Measurements from ENCODE around the gene ALG1.

The ALG1 gene

DNA sequence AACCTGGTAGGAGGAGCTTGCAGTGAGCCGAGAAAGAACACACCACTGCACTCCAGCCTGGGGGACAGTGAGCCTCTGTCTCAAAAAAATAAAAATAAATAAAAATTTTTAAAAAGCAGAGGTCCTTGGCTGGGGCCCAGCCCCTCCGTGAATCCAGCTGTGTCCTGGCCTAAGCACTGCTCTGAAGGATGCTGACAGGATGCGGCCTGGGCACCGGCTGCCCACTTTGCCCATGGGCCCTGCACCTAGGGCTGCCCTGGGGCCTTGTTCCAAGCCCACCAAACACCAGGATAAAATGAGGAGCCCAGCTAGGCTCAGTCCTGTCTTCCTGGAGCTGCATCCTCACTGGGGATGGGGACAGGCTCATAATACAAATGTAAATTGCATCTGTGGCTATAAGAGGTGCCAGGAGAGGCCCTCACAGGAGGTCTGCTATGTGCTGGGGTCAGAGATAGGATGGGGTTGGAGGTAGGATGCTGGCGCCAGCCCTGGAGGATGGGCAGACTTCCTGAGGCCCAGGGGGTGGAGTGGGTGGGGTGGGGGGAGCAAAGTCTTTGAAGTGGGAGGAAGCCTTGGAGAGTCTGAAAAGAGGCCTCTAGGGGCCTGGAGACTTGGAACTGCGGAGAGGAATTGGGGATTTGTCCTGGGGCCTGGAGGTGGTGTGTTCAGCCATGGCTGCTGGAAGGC, 12.1 kb upstream of the ALG1 start:
- in situ Hi-C loops (cut with MboI; ENCODE audit: low sequenced_read_pairs), result no loop called here
- no peaks in the 10 kb centered on the region for H3K36me3 ChIP-seq (replicated peaks)
- H3K4me3 ChIP-seq, result no peak overlapping the region
- H3K9me3 ChIP-seq, result no peaks in the 10 kb centered on the region
- no peak for DNase-seq (ENCODE audit: low spot score in 2 of 2)
- H3K4me1 ChIP-seq, result no peaks in the 10 kb centered on the region
- H3K27me3 ChIP-seq (ENCODE audit: low read depth), result peaks cover 12% of the 10 kb centered on the region

DNA sequence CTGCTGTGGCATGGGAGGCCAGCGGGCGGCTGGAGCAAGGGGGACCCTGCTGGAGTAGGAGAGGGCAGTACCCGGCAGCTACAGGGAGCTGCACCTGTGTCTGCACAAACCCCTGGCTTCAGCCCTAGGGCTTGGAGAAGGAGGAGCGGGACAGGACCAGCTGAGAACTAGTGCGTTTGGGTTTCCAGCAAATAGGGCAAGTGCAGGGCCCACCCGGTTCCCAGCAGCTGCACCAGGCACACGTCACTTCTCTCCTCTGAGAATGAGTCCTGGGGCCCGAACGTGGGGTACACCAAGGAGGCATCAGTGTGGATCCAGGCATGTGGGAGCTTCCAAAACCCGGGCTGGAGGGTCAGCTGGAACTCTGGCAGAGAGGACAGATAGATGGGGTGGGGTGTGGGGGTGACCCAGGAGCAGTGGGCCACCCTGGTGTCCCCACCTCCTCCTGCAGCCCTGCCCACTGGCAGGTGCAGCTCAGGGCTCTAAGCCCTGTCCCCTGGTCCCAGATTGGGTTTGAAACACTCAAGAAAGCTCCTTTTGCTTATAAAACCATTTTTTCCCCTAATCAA, 11.5 kb upstream of the ALG1 start:
- Histone ChIP-seq H3K4me1 (no peaks in the 10 kb centered on the region), H3K9me3 (no peaks in the 10 kb centered on the region), H3K4me3 (no peak overlapping the region), H3K36me3 (replicated peaks) (no peaks in the 10 kb centered on the region), H3K27me3 (ENCODE audit: low read depth) (peaks cover 18% of the 10 kb centered on the region)
- in situ Hi-C loops (cut with MboI; ENCODE audit: low sequenced_read_pairs), result no loop called here
- DNase-seq (ENCODE audit: low spot score in 2 of 2), result no peak

GRCh38 chr16:5062051-5062450, 9.6 kb upstream of the ALG1 start:
- in situ Hi-C loops (cut with MboI; ENCODE audit: low sequenced_read_pairs), result no loop called here
- no peaks in the 10 kb centered on the region for H3K9me3 ChIP-seq
- H3K36me3 ChIP-seq (replicated peaks), result no peaks in the 10 kb centered on the region
- no peak for DNase-seq (ENCODE audit: low spot score in 2 of 2)
- no peak overlapping the region for H3K4me3 ChIP-seq
- peaks cover 31% of the 10 kb centered on the region for H3K27me3 ChIP-seq (ENCODE audit: low read depth)
- no peaks in the 10 kb centered on the region for H3K4me1 ChIP-seq

DNA sequence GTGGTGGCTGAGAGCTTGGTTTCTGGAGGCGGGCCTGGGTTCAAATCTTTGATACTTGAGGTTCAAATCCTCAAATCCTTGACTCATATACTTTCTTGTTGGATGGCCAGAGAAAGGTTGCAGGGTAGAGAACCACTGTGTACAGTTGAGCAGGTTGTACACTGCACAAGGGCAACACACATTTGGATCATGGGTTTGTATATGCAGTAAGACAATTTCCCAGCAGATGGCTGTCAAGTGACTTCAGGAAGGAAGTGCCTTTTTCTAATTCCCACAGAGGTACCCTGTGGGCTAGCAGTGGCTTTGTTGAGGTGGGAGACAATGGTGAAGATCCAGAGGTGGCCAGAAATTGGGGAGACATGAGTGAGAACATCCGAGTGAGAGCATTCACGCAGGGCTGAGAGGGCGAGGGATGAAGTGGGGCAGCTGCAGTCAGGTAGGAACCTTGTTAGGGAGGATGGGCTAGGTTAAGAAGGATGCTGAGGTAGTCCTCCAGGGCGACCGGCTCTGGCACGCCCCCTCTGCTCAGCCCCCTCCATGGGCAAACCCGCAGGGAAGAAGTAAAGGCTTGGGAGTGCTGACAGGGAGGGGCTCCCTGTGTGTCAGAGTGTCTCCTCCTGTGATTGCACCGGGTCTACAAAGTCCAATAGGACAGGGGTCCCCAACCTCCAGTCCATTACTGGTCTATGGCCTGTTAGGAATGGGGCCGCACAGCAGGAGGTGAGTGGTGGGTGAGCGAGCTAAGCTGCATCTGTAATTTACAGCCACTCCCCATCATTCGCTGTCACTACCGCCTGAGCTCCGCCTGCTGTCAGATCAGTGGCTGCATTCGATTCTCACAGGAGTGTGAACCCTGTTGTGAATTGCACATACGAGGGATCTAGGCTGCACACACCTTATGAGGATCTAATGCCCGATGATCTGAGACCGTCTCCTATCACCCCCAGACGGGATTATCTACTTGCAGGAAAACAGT, 8.6 kb upstream of the ALG1 start:
- no peaks in the 10 kb centered on the region for H3K36me3 ChIP-seq (replicated peaks)
- H3K27me3 ChIP-seq (ENCODE audit: low read depth), result peaks cover 39% of the 10 kb centered on the region
- no peak overlapping the region for H3K4me3 ChIP-seq
- no peaks in the 10 kb centered on the region for H3K4me1 ChIP-seq
- DNase-seq (ENCODE audit: low spot score in 2 of 2), result no peak
- in situ Hi-C loops (cut with MboI; ENCODE audit: low sequenced_read_pairs), result no loop called here
- H3K9me3 ChIP-seq, result no peaks in the 10 kb centered on the region

- in situ Hi-C loops (cut with MboI; ENCODE audit: low sequenced_read_pairs), result no loop called here
- DNase-seq (ENCODE audit: low spot score in 2 of 2), result no peak
- H3K4me3 ChIP-seq, result no peak overlapping the region
- H3K9me3 ChIP-seq, result no peaks in the 10 kb centered on the region
- peaks cover 39% of the 10 kb centered on the region for H3K27me3 ChIP-seq (ENCODE audit: low read depth)
- H3K36me3 ChIP-seq (replicated peaks), result no peaks in the 10 kb centered on the region
- H3K4me1 ChIP-seq, result no peaks in the 10 kb centered on the region
Observed at GRCh38 chr16:5064915-5065314, 6.7 kb upstream of the ALG1 start.

GRCh38 chr16:5065326-5065725, 6.3 kb upstream of the ALG1 start:
- H3K27me3 ChIP-seq (ENCODE audit: low read depth), result peaks cover 39% of the 10 kb centered on the region
- in situ Hi-C loops (cut with MboI; ENCODE audit: low sequenced_read_pairs), result no loop called here
- DNase-seq (ENCODE audit: low spot score in 2 of 2), result no peak

DNA sequence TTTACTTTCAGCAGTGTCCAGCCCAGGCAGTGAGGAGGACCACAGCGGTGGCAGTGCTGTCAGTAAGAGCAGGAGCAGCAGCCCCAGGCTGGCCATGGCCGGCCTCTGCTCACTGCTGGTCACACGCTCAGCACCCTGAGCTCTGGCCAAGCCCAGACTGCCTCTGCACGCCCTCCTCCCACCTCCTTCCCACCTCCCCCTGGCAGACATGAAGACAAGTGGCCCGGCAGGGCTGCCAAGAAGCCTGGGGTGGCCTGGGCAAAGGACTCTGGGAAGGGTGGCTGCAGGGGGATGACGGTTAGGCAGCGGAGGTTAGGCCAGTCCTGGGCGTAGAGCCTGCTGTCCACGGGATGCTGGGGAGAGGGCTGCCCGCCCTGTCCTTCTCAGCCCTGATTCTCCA, 5.8 kb upstream of the ALG1 start, which contains the start of gene C16orf89:
TSS of gene C16orf89 (minus strand) at position 144 of the 400 bp plus-strand sequence. CDS start at position 96, 48 bp downstream.
- peaks cover 39% of the 10 kb centered on the region for H3K27me3 ChIP-seq (ENCODE audit: low read depth)
- in situ Hi-C loops (cut with MboI; ENCODE audit: low sequenced_read_pairs), result no loop called here
- no peaks in the 10 kb centered on the region for H3K36me3 ChIP-seq (replicated peaks)
- no peak for DNase-seq (ENCODE audit: low spot score in 2 of 2)
- no peaks in the 10 kb centered on the region for H3K4me1 ChIP-seq
- H3K9me3 ChIP-seq, result no peaks in the 10 kb centered on the region
- no peak within 1 kb of the TSS for H3K4me3 ChIP-seq

More at GRCh38 chr16:5065326-5065725, 6.3 kb upstream of the ALG1 start:
- Histone ChIP-seq H3K36me3 (replicated peaks) (no peaks in the 10 kb centered on the region), H3K4me3 (no peak overlapping the region), H3K4me1 (no peaks in the 10 kb centered on the region), H3K9me3 (no peaks in the 10 kb centered on the region)

GRCh38 chr16:5066511-5066910, 5.1 kb upstream of the ALG1 start:
- H3K36me3 ChIP-seq (replicated peaks), result no peaks in the 10 kb centered on the region
- peaks cover 39% of the 10 kb centered on the region for H3K27me3 ChIP-seq (ENCODE audit: low read depth)
- H3K4me1 ChIP-seq, result peaks cover 3% of the 10 kb centered on the region; the same call in 1 of the 2 replicates
- no peak for DNase-seq (ENCODE audit: low spot score in 2 of 2)
- no peaks in the 10 kb centered on the region for H3K9me3 ChIP-seq
- H3K4me3 ChIP-seq, result no peak overlapping the region
- in situ Hi-C loops (cut with MboI; ENCODE audit: low sequenced_read_pairs), result no loop called here

GRCh38 chr16:5069048-5069447, 2.6 kb upstream of the ALG1 start:
- DNase-seq (ENCODE audit: low spot score in 2 of 2), result no peak
- H3K4me3 ChIP-seq, result no peak overlapping the region
- H3K9me3 ChIP-seq, result no peaks in the 10 kb centered on the region
- H3K36me3 ChIP-seq (replicated peaks), result no peaks in the 10 kb centered on the region
- peaks cover 3% of the 10 kb centered on the region; the same call in 1 of the 2 replicates for H3K4me1 ChIP-seq
- in situ Hi-C loops (cut with MboI; ENCODE audit: low sequenced_read_pairs), result no loop called here
- H3K27me3 ChIP-seq (ENCODE audit: low read depth), result peaks cover 30% of the 10 kb centered on the region

GRCh38 chr16:5069854-5070253, 1.8 kb upstream of the ALG1 start:
- Histone ChIP-seq H3K27me3 (ENCODE audit: low read depth) (peaks cover 24% of the 10 kb centered on the region), H3K4me1 (peaks cover 3% of the 10 kb centered on the region; the same call in 1 of the 2 replicates), H3K4me3 (no peak overlapping the region), H3K36me3 (replicated peaks) (peaks cover under 1% of the 10 kb centered on the region; the same call in 1 of the 2 replicates), H3K9me3 (no peaks in the 10 kb centered on the region)
- in situ Hi-C loops (cut with MboI; ENCODE audit: low sequenced_read_pairs), result no loop called here
- DNase-seq (ENCODE audit: low spot score in 2 of 2), result no peak

DNA sequence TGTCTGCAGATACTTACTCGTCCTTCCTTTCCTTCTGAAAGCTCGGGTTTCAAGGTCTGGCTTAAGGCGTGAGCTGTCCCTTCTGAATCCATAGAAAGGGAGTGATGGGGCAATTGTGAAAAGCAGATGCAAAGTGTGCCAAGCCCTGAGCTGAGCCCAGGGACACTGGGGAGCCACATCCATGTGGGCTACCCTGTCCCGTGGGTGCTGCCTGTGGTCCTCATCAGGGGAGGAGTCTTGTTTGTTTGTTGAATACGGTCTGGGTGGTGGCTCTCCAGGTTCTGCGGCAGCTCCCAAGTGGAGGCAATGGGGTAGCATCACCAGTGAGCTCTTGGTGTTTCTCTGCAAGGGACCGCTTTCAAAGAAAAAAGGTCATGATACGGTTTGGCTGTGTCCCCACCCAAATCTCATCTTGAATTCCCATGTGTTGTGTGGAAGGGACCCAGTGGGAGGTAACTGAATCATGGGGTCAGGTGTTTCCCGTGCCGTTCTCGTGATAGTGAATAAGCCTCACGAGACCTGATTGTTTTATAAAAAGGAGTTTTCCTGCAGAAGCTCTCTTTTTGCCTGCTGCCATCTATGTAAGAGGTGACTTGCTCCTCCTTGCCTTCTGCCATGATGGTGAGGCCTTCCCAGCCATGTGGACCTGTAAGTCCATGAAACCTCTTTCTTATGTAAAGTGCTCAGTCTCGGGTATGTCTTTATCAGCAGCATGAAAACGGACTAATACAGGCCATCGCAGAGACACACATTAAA, 1.0 kb upstream of the ALG1 start:
- no peak overlapping the region for H3K4me3 ChIP-seq
- peaks cover 8% of the 10 kb centered on the region for H3K36me3 ChIP-seq (replicated peaks)
- in situ Hi-C loops (cut with MboI; ENCODE audit: low sequenced_read_pairs), result no loop called here
- DNase-seq (ENCODE audit: low spot score in 2 of 2), result no peak
- H3K27me3 ChIP-seq (ENCODE audit: low read depth), result peaks cover 20% of the 10 kb centered on the region
- H3K4me1 ChIP-seq, result peaks cover 3% of the 10 kb centered on the region; the same call in 1 of the 2 replicates
- H3K9me3 ChIP-seq, result no peaks in the 10 kb centered on the region

DNA sequence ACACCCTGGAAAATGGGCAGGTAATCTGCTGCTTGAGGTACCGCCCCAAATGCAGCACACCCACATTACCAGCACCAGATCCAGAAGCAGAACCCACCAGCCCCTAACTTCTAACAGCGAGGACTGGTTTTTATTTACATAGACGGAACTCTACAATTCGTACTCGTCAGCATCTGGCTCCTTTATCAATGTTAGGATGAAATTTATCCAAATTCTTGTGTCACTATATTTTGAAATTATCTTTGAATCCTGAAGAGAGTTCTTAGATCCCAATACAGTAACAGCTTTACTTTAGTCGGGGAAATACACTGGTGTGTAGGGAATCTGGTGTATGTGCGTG, 332 bp upstream of the ALG1 start:
- no peaks in the 10 kb centered on the region for H3K9me3 ChIP-seq
- peaks cover 15% of the 10 kb centered on the region for H3K27me3 ChIP-seq (ENCODE audit: low read depth)
- DNase-seq (ENCODE audit: low spot score in 2 of 2), result no peak
- in situ Hi-C loops (cut with MboI; ENCODE audit: low sequenced_read_pairs), result no loop called here
- H3K4me3 ChIP-seq, result peak overlapping the region; percentile 87
- H3K4me1 ChIP-seq, result peaks cover 3% of the 10 kb centered on the region; the same call in 1 of the 2 replicates
- H3K36me3 ChIP-seq (replicated peaks), result peaks cover 14% of the 10 kb centered on the region

Measured in HAP-1 (cell line).